HG02840 (cell line): Measurements from ENCODE around the gene SLC39A11.
"Not testable (repeated sequence)": the region's sequence is repeated elsewhere in the genome, so short reads cannot be mapped to it uniquely, and the experiment has no call there.

Experiments used
- ATAC-seq: cut with Tn5 transposase; IDR thresholded peaks from one replicate; pipeline ENCODE4 v1.9.1; 2021; ENCODE audit warnings: mild to moderate bottlenecking, moderate library complexity, moderate number of reproducible peaks; ENCODE audit not compliant: unreplicated experiment, low FRiP score

Gene SLC39A11

DNA sequence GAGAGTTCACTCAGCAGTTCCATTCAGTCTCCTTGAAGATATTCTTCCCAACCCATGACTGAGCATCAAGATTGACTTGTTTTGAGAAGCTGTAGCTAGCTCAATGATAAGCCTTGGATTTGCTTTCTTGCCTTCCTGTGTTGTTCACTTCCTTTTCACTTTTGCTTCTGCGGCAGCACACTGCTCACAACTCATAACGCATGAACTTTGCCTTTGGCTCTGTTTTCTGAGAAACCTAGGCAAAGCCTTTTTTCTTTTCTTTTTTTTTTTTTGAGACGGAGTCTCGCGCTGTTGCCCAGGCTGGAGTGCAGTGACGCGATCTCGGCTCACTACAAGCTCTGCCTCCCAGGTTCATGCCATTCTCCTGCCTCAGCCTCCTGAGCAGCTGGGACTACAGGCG lies 383.8 kb downstream of the SLC39A11 start:
- not testable (repeated sequence) for ATAC-seq

DNA sequence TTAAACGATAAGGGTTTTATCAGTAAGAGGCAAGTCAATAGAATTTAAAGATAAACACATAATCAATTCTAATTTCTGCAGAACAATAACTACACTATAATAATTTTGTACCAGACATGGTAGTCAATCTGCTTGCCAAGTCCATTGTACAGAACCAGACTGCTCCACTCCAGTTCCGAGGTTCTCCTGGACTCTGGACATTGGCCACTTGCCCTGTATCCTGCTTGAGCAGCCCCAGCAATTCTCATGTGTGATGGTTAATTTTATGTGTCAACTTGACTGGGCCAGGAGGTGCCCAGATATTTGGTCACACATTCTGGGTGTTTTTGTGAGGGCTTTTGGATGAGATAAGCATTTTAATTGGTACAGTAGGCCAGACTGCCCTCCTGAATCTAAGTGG lies 384.6 kb downstream of the SLC39A11 start:
- ATAC-seq, result no peak

- ATAC-seq, result no peak
Measured at GRCh38 chr17:72706396-72706981, 386.0 kb downstream of the SLC39A11 start.

GRCh38 chr17:72705905-72706395 lies 386.5 kb downstream of the SLC39A11 start:
- no peak for ATAC-seq

GRCh38 chr17:72702998-72703397 lies 389.5 kb downstream of the SLC39A11 start:
- no peak for ATAC-seq

- ATAC-seq, result no peak
Measured at GRCh38 chr17:72702136-72702735, 390.3 kb downstream of the SLC39A11 start.

GRCh38 chr17:72700226-72700625 lies 392.3 kb downstream of the SLC39A11 start:
- ATAC-seq, result no peak

DNA sequence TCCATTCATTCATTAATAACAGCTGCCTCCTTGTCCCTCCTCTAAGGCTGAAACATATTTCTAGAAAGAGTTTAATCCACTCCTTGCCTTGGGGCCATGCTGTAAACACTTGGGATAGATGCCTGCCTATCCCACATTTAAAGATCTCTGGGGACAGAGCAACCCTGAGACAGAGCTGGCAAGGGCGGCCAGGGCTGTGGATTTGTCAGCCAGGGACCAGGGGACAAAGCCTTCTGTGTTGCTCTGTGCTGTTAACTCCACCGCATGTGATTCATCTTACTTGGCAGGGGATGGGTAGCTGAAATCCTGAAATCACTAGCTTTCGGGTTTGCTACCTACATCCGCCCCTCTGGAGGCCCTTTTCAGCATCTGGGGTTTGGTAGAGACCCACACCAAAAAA lies 392.9 kb downstream of the SLC39A11 start:
- no peak for ATAC-seq

GRCh38 chr17:72697602-72698146 lies 394.8 kb downstream of the SLC39A11 start:
- no peak for ATAC-seq

- ATAC-seq, result no peak
Measured at GRCh38 chr17:72696721-72697120, 395.8 kb downstream of the SLC39A11 start.

GRCh38 chr17:72696156-72696555 lies 396.3 kb downstream of the SLC39A11 start:
- ATAC-seq, result no peak

DNA sequence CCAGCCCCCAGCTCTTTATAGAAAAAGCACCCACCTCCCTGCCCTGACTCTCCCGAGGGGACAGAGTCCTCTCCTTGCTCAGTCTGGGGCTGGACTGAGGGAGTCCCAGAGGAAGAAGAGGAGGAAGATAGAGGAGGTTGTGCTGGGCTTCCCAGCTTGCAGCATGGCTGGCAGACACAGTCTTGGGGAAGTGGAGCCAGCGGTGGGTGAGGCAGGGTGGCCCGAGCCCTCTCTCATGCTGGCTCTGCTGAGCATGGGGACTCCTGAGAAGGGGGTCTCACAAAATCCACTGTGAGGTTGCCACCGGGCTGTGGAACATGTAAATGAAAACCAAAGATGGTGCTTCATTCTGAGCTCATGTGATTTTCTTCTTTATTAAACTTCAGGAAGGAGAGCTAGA lies 398.5 kb downstream of the SLC39A11 start:
- no peak for ATAC-seq

- ATAC-seq, result no peak
Measured at GRCh38 chr17:72693151-72693878, 399.2 kb downstream of the SLC39A11 start.

DNA sequence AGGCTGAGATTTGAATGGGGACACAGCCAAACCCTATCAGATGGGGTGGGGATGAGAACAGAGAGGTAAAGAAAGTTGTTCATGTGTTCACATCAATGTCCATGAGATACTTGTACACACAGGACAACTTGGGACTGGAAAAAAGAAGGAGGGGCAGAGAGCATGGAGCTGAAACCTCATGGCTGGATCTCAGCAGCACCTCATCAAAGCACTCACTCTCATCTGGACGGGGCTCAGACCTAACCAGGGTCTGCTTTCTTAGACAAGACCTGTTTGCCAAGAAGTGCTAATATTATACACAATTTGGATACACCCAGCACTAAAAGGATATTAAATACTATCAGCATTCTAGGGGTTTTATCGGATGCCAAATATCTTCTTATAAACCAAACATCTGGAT lies 399.8 kb downstream of the SLC39A11 start:
- no peak for ATAC-seq

DNA sequence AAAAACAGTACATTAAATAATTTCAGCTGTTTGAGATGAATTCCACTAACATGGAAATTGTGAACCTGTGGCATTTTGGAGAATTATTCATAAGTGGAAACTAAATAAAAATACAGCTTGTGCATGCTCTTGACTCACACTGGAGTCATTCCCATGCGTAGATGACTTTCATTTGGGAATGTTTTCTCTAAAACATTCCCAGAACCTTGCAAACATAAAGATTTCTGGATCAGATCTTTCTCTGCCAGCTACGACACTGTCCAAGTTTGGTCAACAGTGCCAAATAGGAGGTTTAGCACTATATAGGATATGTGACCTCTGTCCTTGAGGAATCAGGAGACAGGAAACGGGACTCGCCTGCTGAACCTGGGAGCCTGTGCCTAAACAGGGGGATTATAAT lies 400.9 kb downstream of the SLC39A11 start:
- ATAC-seq, result no peak

DNA sequence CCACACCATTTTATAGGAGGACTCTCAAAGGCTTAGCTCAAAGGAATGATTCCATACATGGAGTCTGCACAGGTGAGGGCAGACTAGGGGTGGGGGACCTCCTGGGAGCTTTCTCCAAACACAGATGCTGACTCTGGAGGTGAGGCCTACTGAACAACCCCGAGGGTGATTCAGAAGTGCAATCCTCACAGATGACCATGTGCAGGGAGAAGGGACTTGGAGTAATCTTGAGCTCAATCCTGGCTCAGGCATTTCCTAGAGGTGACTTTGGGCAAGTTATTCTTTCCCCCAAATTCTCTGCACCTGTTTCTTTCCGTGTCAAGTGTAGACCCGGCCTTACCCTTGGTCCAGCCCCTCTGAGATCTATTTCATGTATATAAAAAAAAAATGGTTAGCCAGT lies 401.5 kb downstream of the SLC39A11 start:
- no peak for ATAC-seq

GRCh38 chr17:72687886-72688285 lies 404.6 kb downstream of the SLC39A11 start:
- no peak for ATAC-seq

DNA sequence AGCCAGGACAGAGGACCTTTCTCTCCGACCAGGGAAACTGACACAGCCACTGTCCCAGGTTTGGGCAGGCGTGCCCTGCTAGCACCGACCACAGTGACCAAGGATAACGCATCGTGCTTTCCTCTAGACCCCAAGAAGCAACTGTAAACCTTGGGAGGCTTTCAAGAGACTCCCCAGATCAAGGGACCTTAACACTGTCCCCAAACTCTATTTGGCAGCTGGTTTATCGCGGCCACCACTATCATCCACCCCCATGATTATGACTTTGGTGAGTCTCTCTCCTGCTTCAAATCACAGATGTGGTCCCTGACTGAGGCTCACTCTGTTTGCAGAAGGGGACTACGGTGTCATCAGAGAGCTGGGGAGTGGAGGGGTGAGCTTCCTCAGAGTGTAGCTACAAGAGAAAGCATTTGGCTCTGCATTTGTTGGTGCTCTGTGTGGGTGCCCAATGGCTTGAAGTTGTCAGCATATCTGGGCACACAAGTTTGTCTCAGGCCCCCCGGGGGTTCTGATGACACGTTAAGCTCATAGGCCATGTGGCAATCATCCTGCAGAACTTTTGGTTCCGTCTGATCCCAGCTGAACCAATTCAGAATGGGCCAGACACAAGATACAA lies 408.0 kb downstream of the SLC39A11 start:
- ATAC-seq, result no peak

DNA sequence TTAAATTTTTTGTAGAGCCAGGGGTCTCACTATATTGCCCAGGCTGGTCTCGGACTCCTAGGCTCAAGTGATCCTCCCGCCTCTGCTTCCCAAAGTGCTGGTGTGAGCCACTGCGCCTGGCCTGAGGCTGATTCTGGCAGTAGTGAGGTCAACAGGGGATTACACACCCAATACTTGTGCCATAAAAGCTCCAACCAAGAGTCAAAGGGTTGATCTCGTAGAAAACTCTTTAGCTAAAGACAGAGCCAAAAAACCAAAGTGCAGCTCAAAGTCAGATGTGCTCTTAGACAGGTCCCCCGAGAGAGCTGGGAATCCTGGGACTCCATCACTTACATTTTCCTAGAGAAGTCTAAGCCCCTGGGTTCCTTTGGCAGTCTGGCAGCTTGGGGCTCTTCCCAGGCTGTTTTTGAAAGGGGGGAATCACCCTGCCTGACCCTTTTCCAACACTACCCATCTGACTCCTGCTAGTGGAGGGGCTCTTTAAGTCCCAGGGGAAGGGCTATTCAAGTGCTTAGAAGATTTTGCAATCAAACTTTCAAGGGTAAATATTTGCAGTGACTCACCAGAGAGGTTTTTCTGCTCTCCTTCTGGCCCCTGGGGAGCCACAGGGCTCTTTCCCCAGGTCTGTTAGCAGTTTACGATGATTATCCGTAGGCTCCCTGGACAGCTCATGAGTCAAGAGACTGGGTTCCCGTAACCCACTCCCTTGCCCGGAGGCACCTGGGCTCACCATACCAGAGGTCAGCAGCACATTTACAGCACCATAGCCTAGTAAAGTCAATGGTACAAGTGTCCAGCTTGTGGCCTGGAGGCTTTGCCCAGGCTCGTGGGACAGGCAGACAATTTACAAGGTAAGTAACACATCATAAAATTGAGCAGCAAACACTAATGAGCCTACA lies 408.7 kb downstream of the SLC39A11 start:
- no peak for ATAC-seq

DNA sequence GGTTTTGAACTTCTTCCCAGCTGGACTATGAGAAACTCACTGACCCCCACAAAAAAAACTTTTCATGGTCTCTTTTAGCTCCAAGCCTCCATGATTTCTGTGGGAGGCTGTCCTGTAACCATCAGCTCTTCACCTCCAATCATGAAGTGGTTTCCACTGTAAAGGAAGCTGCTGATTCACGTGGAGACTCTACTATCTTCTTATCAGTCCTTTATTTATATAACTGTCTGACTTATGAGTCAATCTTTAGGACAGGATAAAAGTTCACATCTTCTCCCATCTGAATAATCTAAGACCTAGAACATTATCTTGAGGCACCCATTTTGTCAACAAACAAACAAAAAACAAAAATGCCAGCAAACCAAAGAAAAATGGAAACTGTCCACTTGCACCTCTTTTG lies 409.9 kb downstream of the SLC39A11 start:
- no peak for ATAC-seq
